ENCODE measurements around the gene EVI2A.

DNA sequence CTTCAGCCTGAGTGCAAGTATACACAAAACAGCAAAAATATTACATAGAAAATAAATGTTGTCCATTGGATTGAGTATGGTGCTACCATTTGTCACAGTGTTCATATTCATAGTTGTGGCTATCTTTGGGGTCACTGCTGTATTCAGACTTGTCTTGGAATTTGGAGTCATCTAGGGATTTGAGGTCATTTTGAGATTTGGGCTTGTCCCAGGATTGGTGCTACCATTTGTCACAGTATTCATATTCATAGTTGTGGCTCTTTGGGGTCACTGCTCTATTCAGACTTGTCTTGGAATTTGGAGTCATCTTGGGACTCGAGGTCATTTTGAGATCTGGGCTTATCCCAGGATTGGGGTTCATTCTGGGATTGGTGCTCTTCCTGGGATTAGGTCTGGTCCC lies 49.2 kb downstream of the EVI2A start:
- TF ChIP-seq, protein P1, sequence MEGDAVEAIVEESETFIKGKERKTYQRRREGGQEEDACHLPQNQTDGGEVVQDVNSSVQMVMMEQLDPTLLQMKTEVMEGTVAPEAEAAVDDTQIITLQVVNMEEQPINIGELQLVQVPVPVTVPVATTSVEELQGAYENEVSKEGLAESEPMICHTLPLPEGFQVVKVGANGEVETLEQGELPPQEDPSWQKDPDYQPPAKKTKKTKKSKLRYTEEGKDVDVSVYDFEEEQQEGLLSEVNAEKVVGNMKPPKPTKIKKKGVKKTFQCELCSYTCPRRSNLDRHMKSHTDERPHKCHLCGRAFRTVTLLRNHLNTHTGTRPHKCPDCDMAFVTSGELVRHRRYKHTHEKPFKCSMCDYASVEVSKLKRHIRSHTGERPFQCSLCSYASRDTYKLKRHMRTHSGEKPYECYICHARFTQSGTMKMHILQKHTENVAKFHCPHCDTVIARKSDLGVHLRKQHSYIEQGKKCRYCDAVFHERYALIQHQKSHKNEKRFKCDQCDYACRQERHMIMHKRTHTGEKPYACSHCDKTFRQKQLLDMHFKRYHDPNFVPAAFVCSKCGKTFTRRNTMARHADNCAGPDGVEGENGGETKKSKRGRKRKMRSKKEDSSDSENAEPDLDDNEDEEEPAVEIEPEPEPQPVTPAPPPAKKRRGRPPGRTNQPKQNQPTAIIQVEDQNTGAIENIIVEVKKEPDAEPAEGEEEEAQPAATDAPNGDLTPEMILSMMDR (conservative IDR thresholded peaks at IDR 0.05; ENCODE audit: low read length), result no peak
- no peak for TF ChIP-seq EZH2phosphoT487 (IDR thresholded peaks at IDR 0.05; ENCODE audit: borderline replicate concordance)

Measured in Loucy (cell line).